ENCODE results near the gene MMP19.

- TF ChIP-seq EZH2 (IDR thresholded peaks at IDR 0.05; ENCODE audit: insufficient read depth, poor library complexity, severe bottlenecking): no peak
- no peak for TF ChIP-seq EZH2phosphoT487 (IDR thresholded peaks at IDR 0.05; ENCODE audit: insufficient read depth, low read depth)
Measured at GRCh38 chr12:55823419-55823818, 19.3 kb downstream of the MMP19 start.

All from GM23248 (cell line).